ENCODE results near the gene PLVAP.
A peak's percentile ranks its signal among the peaks of the same experiment; 100 is the strongest.

- TF ChIP-seq GATA3 (IDR thresholded peaks at IDR 0.05; ENCODE audit: borderline replicate concordance) = no peak
- no peak for TF ChIP-seq BHLHE40 (IDR thresholded peaks at IDR 0.05; ENCODE audit: low read depth, low read length)
- no peak for TF ChIP-seq REST (IDR thresholded peaks at IDR 0.05)
- TF ChIP-seq CTCF (IDR thresholded peaks at IDR 0.05) = peak; percentile 53
- TF ChIP-seq ESRRA (IDR thresholded peaks at IDR 0.05; ENCODE audit: borderline replicate concordance, low read length) = no peak
- peak; percentile 22; the same call in 1 of the 2 replicates for TF ChIP-seq MAX (IDR thresholded peaks at IDR 0.05)
- TF ChIP-seq USF2 (IDR thresholded peaks at IDR 0.05) = no peak
Measured at GRCh38 chr19:17394891-17395415, 17.8 kb upstream of the PLVAP start.
